Stimulated activated CD8-positive, alpha-beta memory T cell treated with anti-CD3 and anti-CD28 coated beads, Interleukin-15, amount 100 ng/mL, for 1 hour (primary cell): Measurements from ENCODE around the gene CARMIL1.

Source experiments
- DNase-seq: peaks from one replicate; pipeline ENCODE4 v3.0.0-alpha.2; 2020; ENCODE audit warnings: low read depth

Gene CARMIL1

GRCh38 chr6:25660512-25660911 lies 381.3 kb downstream of the CARMIL1 start:
- DNase-seq, result no peak

- DNase-seq, result no peak
Measured at GRCh38 chr6:25661129-25661779, 382.1 kb downstream of the CARMIL1 start.

GRCh38 chr6:25665455-25665854 lies 386.3 kb downstream of the CARMIL1 start:
- DNase-seq, result no peak

GRCh38 chr6:25669413-25669812 lies 390.2 kb downstream of the CARMIL1 start:
- DNase-seq, result no peak
